HG03095 (cell line): ENCODE data around the gene EHMT1.

Source experiments
- ATAC-seq: cut with Tn5 transposase; IDR thresholded peaks from one replicate; pipeline ENCODE4 v1.9.1; 2021; ENCODE audit warnings: moderate library complexity; ENCODE audit not compliant: unreplicated experiment

The EHMT1 gene

GRCh38 chr9:137690930-137691645 is 72.3 kb downstream of the EHMT1 start:
- no peak for ATAC-seq

- no peak for ATAC-seq
Measured at GRCh38 chr9:137691646-137692351, 73.0 kb downstream of the EHMT1 start.

- no peak for ATAC-seq
Measured at GRCh38 chr9:137694236-137694959, 75.6 kb downstream of the EHMT1 start.

GRCh38 chr9:137694962-137695875 is 76.4 kb downstream of the EHMT1 start:
- no peak for ATAC-seq

- no peak for ATAC-seq
Measured at GRCh38 chr9:137696136-137696925, 77.5 kb downstream of the EHMT1 start.

- ATAC-seq: no peak
Measured at GRCh38 chr9:137697193-137697592, 78.4 kb downstream of the EHMT1 start.

- no peak for ATAC-seq
Measured at GRCh38 chr9:137697832-137698231, 79.0 kb downstream of the EHMT1 start.

GRCh38 chr9:137700911-137701310 is 82.1 kb downstream of the EHMT1 start:
- no peak for ATAC-seq

- ATAC-seq: no peak
Measured at GRCh38 chr9:137702615-137703379, 84.0 kb downstream of the EHMT1 start.

- ATAC-seq: no peak
Measured at GRCh38 chr9:137703842-137704508, 85.2 kb downstream of the EHMT1 start.

- ATAC-seq: peak; percentile 72
Measured at GRCh38 chr9:137705443-137705863, 86.6 kb downstream of the EHMT1 start.

GRCh38 chr9:137705906-137706305 is 87.1 kb downstream of the EHMT1 start:
- ATAC-seq: no peak

GRCh38 chr9:137707361-137707760 is 88.6 kb downstream of the EHMT1 start:
- ATAC-seq: no peak

- ATAC-seq: no peak
Measured at GRCh38 chr9:137708590-137709284, 89.9 kb downstream of the EHMT1 start.

GRCh38 chr9:137709411-137710101 is 90.8 kb downstream of the EHMT1 start:
- no peak for ATAC-seq

GRCh38 chr9:137710704-137711103 is 91.9 kb downstream of the EHMT1 start:
- no peak for ATAC-seq

- ATAC-seq: no peak
Measured at GRCh38 chr9:137711678-137712105, 92.9 kb downstream of the EHMT1 start.
